Measurements from ENCODE around the gene SPATA2. TPM values are rescaled to one million over a fixed set of nuclear protein-coding genes. Genes with fewer than 3 reads are reported as not detected.
"Not testable (repeated sequence)": the region's sequence is repeated elsewhere in the genome, so short reads cannot be mapped to it uniquely, and the experiment has no call there.

The SPATA2 gene
- total and polyA plus RNA-seq, 2 of the 13 experiments (the other 11 are each of a cell fraction or from before 2014, with no cell fraction given): 3.2 to 8.7 TPM

DNA sequence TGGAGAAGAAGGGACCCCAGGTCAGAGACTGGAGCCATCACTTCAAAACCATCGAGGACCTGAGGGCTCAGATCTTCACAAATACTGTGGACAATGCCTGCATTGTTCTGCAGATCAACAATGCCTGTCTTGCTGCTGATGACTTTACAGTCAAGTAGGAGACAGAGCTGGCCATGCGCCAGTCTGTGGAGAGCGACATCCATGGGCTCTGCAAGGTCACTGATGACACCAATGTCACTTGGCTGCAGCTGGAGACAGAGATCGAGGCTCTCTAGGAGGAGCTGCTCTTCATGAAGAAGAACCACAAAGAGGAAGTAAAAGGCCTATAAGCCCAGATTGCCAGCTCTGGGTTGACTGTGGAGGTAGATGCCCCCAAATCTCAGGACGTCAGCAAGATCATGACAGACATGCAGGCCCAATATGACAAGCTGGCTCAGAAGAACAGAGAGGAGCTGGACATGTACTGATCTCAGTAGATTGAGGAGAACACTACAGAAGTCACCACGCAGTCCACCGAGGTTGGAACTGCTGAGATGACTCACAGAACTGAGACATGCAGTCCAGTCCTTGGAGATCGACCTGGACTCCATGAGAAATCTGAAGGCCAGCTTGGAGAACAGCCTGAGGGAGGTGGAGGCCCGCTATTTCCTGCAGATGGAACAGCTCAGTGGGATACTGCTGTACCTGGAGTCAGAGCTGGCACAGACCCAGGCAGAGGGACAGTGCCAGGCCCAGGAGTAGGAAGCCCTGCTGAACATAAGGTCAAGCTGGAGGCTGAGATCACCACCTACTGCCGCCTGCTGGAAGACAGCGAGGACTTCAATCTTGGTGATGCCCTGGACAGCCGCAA lies 42.0 kb upstream of the SPATA2 start:
- H4K20me1 ChIP-seq (ENCODE audit: insufficient read depth, low read length); H3K4me3 ChIP-seq (replicated peaks in 1 of 3; ENCODE audit: insufficient read depth in 1 of 3, low read depth in 2 of 3, low read length in 3 of 3); H3K9ac ChIP-seq (ENCODE audit: insufficient read depth, low read depth, low read length); BruUV-seq (replicated peaks); intact Hi-C loops (cut with micrococcal nuclease; ENCODE audit: unreplicated experiment); H3K27me3 ChIP-seq (ENCODE audit: control insufficient read depth in 1 of 2, insufficient read depth in 2 of 2, low read length in 2 of 2); H3K4me2 ChIP-seq (ENCODE audit: low read depth, low read length); in situ Hi-C loops (cut with HindIII; ENCODE audit: extremely low pct_ligation_motif_present, low pct_unique_long_range_greater_than_20kb); CTCF ChIA-PET (ENCODE audit: low intra/inter-chr PET ratio, low total read pairs); H2AFZ ChIP-seq (ENCODE audit: low read length); H3K9me3 ChIP-seq (ENCODE audit: low read length); H3K79me2 ChIP-seq (ENCODE audit: insufficient read depth, low read length): not testable (repeated sequence)
- POLR2A ChIA-PET: interaction anchor here (1.0 to 1.9 kb wide), 5 partner anchors 12 to 114 kb away, joined by 3 to 6 read pairs (median 4); no protein-coding TSS in a partner anchor
- FAIRE-seq: peak; percentile 48
- H3K36me3 ChIP-seq (replicated peaks in 1 of 2; ENCODE audit: control insufficient read depth in 1 of 2, insufficient read depth in 2 of 2, low read length in 2 of 2): peaks cover 17 to 47% of the 10 kb centered on the region in 2 experiments
- 75% methylated on average over 11 of the region's 12 CpGs for WGBS (ENCODE audit: low lambda C conversion rate)
- peak; percentile 10; the same call in 1 of the 3 replicates for ATAC-seq
- H3K4me1 ChIP-seq (ENCODE audit: insufficient read depth, low read length): peaks cover 16% of the 10 kb centered on the region
- peak overlapping the region; percentile 3 for H3K27ac ChIP-seq (ENCODE audit: extremely low read length, insufficient read depth, low read length)
- peak; percentile 75 for DNase-seq (ENCODE audit: low spot score)
- TF ChIP-seq MEIS1 (CRISPR knock-in tag; IDR thresholded peaks at IDR 0.05; ENCODE audit: borderline replicate concordance) (0 out of 2 replicates have a peak, but pooled peaks have one; percentile 14), FOSL2 (CRISPR knock-in tag; IDR thresholded peaks at IDR 0.05) (0 out of 2 replicates have a peak, but pooled peaks have one; percentile 8), SOX13 (IDR thresholded peaks at IDR 0.05) (peak; percentile 77), SOX13 (CRISPR knock-in tag; conservative IDR thresholded peaks at IDR 0.05 in 1 of 2, IDR thresholded peaks at IDR 0.05 in 1 of 2) (peak in 1 of 2 experiments; percentile 97; a peak in 2 of 4 replicates), TCF7 (IDR thresholded peaks at IDR 0.05; ENCODE audit: low read depth) (0 out of 2 replicates have a peak, but pooled peaks have one; percentile 1), ZNF12 (CRISPR knock-in tag; IDR thresholded peaks at IDR 0.05) (peak; percentile 39; the same call in 1 of the 2 replicates)
- TF ChIP-seq, protein P1, sequence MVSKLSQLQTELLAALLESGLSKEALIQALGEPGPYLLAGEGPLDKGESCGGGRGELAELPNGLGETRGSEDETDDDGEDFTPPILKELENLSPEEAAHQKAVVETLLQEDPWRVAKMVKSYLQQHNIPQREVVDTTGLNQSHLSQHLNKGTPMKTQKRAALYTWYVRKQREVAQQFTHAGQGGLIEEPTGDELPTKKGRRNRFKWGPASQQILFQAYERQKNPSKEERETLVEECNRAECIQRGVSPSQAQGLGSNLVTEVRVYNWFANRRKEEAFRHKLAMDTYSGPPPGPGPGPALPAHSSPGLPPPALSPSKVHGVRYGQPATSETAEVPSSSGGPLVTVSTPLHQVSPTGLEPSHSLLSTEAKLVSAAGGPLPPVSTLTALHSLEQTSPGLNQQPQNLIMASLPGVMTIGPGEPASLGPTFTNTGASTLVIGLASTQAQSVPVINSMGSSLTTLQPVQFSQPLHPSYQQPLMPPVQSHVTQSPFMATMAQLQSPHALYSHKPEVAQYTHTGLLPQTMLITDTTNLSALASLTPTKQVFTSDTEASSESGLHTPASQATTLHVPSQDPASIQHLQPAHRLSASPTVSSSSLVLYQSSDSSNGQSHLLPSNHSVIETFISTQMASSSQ (IDR thresholded peaks at IDR 0.05; ENCODE audit: low read depth): not testable (repeated sequence)
- TF ChIP-seq, protein P1 (CRISPR knock-in tag; IDR thresholded peaks at IDR 0.05; ENCODE audit: borderline replicate concordance): peak; percentile 42; the same call in 1 of the 2 replicates
- TF ChIP-seq, protein P2, sequence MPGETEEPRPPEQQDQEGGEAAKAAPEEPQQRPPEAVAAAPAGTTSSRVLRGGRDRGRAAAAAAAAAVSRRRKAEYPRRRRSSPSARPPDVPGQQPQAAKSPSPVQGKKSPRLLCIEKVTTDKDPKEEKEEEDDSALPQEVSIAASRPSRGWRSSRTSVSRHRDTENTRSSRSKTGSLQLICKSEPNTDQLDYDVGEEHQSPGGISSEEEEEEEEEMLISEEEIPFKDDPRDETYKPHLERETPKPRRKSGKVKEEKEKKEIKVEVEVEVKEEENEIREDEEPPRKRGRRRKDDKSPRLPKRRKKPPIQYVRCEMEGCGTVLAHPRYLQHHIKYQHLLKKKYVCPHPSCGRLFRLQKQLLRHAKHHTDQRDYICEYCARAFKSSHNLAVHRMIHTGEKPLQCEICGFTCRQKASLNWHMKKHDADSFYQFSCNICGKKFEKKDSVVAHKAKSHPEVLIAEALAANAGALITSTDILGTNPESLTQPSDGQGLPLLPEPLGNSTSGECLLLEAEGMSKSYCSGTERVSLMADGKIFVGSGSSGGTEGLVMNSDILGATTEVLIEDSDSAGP (CRISPR knock-in tag; IDR thresholded peaks at IDR 0.05; ENCODE audit: borderline replicate concordance): 0 out of 2 replicates have a peak, but pooled peaks have one; percentile 25
- TF ChIP-seq, protein P3, sequence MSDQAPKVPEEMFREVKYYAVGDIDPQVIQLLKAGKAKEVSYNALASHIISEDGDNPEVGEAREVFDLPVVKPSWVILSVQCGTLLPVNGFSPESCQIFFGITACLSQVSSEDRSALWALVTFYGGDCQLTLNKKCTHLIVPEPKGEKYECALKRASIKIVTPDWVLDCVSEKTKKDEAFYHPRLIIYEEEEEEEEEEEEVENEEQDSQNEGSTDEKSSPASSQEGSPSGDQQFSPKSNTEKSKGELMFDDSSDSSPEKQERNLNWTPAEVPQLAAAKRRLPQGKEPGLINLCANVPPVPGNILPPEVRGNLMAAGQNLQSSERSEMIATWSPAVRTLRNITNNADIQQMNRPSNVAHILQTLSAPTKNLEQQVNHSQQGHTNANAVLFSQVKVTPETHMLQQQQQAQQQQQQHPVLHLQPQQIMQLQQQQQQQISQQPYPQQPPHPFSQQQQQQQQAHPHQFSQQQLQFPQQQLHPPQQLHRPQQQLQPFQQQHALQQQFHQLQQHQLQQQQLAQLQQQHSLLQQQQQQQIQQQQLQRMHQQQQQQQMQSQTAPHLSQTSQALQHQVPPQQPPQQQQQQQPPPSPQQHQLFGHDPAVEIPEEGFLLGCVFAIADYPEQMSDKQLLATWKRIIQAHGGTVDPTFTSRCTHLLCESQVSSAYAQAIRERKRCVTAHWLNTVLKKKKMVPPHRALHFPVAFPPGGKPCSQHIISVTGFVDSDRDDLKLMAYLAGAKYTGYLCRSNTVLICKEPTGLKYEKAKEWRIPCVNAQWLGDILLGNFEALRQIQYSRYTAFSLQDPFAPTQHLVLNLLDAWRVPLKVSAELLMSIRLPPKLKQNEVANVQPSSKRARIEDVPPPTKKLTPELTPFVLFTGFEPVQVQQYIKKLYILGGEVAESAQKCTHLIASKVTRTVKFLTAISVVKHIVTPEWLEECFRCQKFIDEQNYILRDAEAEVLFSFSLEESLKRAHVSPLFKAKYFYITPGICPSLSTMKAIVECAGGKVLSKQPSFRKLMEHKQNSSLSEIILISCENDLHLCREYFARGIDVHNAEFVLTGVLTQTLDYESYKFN (CRISPR knock-in tag; conservative IDR thresholded peaks at IDR 0.05): 0 out of 2 replicates have a peak, but pooled peaks have one; percentile 19

All from HepG2 (cell line).